Duodenal mucosa (tissue), 2 donors: ENCODE data around the gene KHDRBS2.

Experiments used
- H3K27ac ChIP-seq: one replicate; pipeline ENCODE4 v1.7.0; 2013; ENCODE audit warnings: low read depth, low read length
- H3K27me3 ChIP-seq, 2 donors: one replicate each; pipeline ENCODE4 v1.7.0; 2013; ENCODE audit warnings: low read length in 2 of 2, control low read depth in 1 of 2; ENCODE audit not compliant: insufficient read depth in 2 of 2, control insufficient read depth in 1 of 2
- H3K36me3 ChIP-seq, 2 donors: one replicate each; pipeline ENCODE4 v1.7.0; 2013; ENCODE audit warnings: low read length in 2 of 2, control low read depth in 1 of 2; ENCODE audit not compliant: insufficient read depth in 2 of 2, control insufficient read depth in 1 of 2
- H3K4me1 ChIP-seq, 2 donors: one replicate each; pipeline ENCODE4 v1.7.0; 2013; ENCODE audit warnings: low read length in 2 of 2, control low read depth in 1 of 2; ENCODE audit not compliant: insufficient read depth in 2 of 2, control insufficient read depth in 1 of 2
- H3K4me3 ChIP-seq, 2 donors: one replicate each; pipeline ENCODE4 v1.7.0; 2013; ENCODE audit warnings: low read length in 2 of 2, low read depth in 1 of 2
- H3K9ac ChIP-seq, 2 donors: one replicate each; pipeline ENCODE4 v1.7.0; 2013; ENCODE audit warnings: low read length in 2 of 2, low read depth in 1 of 2
- H3K9me3 ChIP-seq, 2 donors: one replicate each; pipeline ENCODE4 v1.7.0; 2013; ENCODE audit warnings: low read length in 2 of 2, control low read depth in 1 of 2; ENCODE audit not compliant: control insufficient read depth in 1 of 2

Gene KHDRBS2

GRCh38 chr6:62043084-62043483 is 242.9 kb downstream of the KHDRBS2 start:
- no peaks in the 10 kb centered on the region for H3K27me3 ChIP-seq
- no peaks in the 10 kb centered on the region for H3K4me1 ChIP-seq
- no peak overlapping the region for H3K9ac ChIP-seq
- H3K4me3 ChIP-seq, result no peak overlapping the region
- peaks cover 0 to 2% of the 10 kb centered on the region in 2 donors for H3K9me3 ChIP-seq
- H3K36me3 ChIP-seq, result no peaks in the 10 kb centered on the region
- no peak overlapping the region for H3K27ac ChIP-seq

GRCh38 chr6:62042429-62042828 is 243.6 kb downstream of the KHDRBS2 start:
- Histone ChIP-seq H3K9ac (no peak overlapping the region), H3K4me3 (no peak overlapping the region), H3K36me3 (no peaks in the 10 kb centered on the region), H3K27ac (no peak overlapping the region), H3K4me1 (no peaks in the 10 kb centered on the region), H3K27me3 (no peaks in the 10 kb centered on the region), H3K9me3 (peaks cover 0 to 4% of the 10 kb centered on the region in 2 donors)

GRCh38 chr6:62039605-62040004 is 246.4 kb downstream of the KHDRBS2 start:
- H3K36me3 ChIP-seq, result no peaks in the 10 kb centered on the region
- H3K9ac ChIP-seq, result no peak overlapping the region
- H3K4me1 ChIP-seq, result no peaks in the 10 kb centered on the region
- no peak overlapping the region for H3K27ac ChIP-seq
- no peaks in the 10 kb centered on the region for H3K27me3 ChIP-seq
- H3K9me3 ChIP-seq, result peaks cover 5 to 6% of the 10 kb centered on the region in 2 donors
- no peak overlapping the region for H3K4me3 ChIP-seq

GRCh38 chr6:62037445-62037844 is 248.6 kb downstream of the KHDRBS2 start:
- Histone ChIP-seq H3K27ac (no peak overlapping the region), H3K27me3 (no peaks in the 10 kb centered on the region), H3K9me3 (peaks cover 4 to 12% of the 10 kb centered on the region in 2 donors), H3K4me3 (no peak overlapping the region), H3K9ac (no peak overlapping the region), H3K36me3 (no peaks in the 10 kb centered on the region), H3K4me1 (no peaks in the 10 kb centered on the region)

- H3K36me3 ChIP-seq, result no peaks in the 10 kb centered on the region
- no peak overlapping the region for H3K27ac ChIP-seq
- H3K9me3 ChIP-seq, result peaks cover 4 to 23% of the 10 kb centered on the region in 2 donors
- H3K4me3 ChIP-seq, result no peak overlapping the region
- H3K4me1 ChIP-seq, result no peaks in the 10 kb centered on the region
- no peak overlapping the region for H3K9ac ChIP-seq
- H3K27me3 ChIP-seq, result no peaks in the 10 kb centered on the region
Observed at GRCh38 chr6:62035952-62036351, 250.1 kb downstream of the KHDRBS2 start.

GRCh38 chr6:62013719-62014118 is 272.3 kb downstream of the KHDRBS2 start:
- Histone ChIP-seq H3K27ac (no peak overlapping the region), H3K4me1 (no peaks in the 10 kb centered on the region), H3K4me3 (no peak overlapping the region), H3K9ac (no peak overlapping the region), H3K36me3 (no peaks in the 10 kb centered on the region), H3K27me3 (no peaks in the 10 kb centered on the region), H3K9me3 (peaks cover 0 to 9% of the 10 kb centered on the region in 2 donors)

- Histone ChIP-seq H3K27ac (no peak overlapping the region), H3K36me3 (no peaks in the 10 kb centered on the region)
Observed at GRCh38 chr6:62009445-62009844, 276.6 kb downstream of the KHDRBS2 start.

GRCh38 chr6:61989616-61990015 is 296.4 kb downstream of the KHDRBS2 start:
- H3K4me1 ChIP-seq, result no peaks in the 10 kb centered on the region
- H3K9me3 ChIP-seq, result peaks cover 3 to 4% of the 10 kb centered on the region in 2 donors
- H3K27me3 ChIP-seq, result no peaks in the 10 kb centered on the region
- no peaks in the 10 kb centered on the region for H3K36me3 ChIP-seq
- H3K27ac ChIP-seq, result no peak overlapping the region
- no peak overlapping the region for H3K9ac ChIP-seq
- no peak overlapping the region for H3K4me3 ChIP-seq

More at GRCh38 chr6:62009445-62009844, 276.6 kb downstream of the KHDRBS2 start:
- Histone ChIP-seq H3K9ac (no peak overlapping the region), H3K4me3 (no peak overlapping the region), H3K9me3 (peaks cover 0 to 5% of the 10 kb centered on the region in 2 donors), H3K27me3 (no peaks in the 10 kb centered on the region), H3K4me1 (no peaks in the 10 kb centered on the region)

GRCh38 chr6:61980622-61981021 is 305.4 kb downstream of the KHDRBS2 start:
- no peaks in the 10 kb centered on the region for H3K27me3 ChIP-seq
- H3K36me3 ChIP-seq, result no peaks in the 10 kb centered on the region
- H3K9me3 ChIP-seq, result peaks cover 2 to 3% of the 10 kb centered on the region in 2 donors
- H3K9ac ChIP-seq, result no peak overlapping the region
- no peak overlapping the region for H3K27ac ChIP-seq
- H3K4me1 ChIP-seq, result no peaks in the 10 kb centered on the region
- H3K4me3 ChIP-seq, result no peak overlapping the region

GRCh38 chr6:61977947-61978346 is 308.1 kb downstream of the KHDRBS2 start:
- no peak overlapping the region for H3K4me3 ChIP-seq
- no peak overlapping the region for H3K9ac ChIP-seq
- H3K9me3 ChIP-seq, result peaks cover 3% of the 10 kb centered on the region in 2 donors
- no peaks in the 10 kb centered on the region for H3K36me3 ChIP-seq
- H3K27ac ChIP-seq, result no peak overlapping the region
- no peaks in the 10 kb centered on the region for H3K4me1 ChIP-seq
- no peaks in the 10 kb centered on the region for H3K27me3 ChIP-seq

- Histone ChIP-seq H3K4me1 (no peaks in the 10 kb centered on the region), H3K9me3 (peaks cover 3% of the 10 kb centered on the region in 2 donors), H3K36me3 (no peaks in the 10 kb centered on the region), H3K9ac (no peak overlapping the region), H3K27me3 (no peaks in the 10 kb centered on the region), H3K27ac (no peak overlapping the region), H3K4me3 (no peak overlapping the region)
Observed at GRCh38 chr6:61977099-61977498, 308.9 kb downstream of the KHDRBS2 start.
